ENCODE data around the gene LRTM1. TPM values are rescaled to one million over a fixed set of nuclear protein-coding genes. Genes with fewer than 3 reads are reported as not detected.

Gene LRTM1
- total RNA-seq, 1 experiment from 2014 or later = not detected

DNA sequence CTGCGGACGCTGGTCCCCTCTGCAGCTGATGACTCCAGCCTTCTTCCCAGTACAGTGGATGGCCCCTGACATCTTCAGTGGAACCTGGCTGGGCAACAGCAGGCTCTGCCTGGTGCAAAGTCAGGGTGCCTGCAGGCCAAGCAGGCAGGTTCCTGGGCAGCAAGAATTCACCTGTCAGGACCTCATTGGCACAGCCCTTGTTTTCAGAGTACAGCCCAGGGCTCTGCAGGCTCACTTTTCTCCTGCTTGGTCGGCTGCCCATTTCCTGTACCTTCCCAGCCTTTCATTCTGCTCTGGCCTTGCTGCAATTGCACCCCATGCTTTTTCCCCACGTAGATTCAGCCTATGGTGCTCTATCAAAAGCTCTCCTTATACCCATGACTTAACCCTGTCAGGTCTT lies 56.0 kb downstream of the LRTM1 start:
- H3K4me1 Mint-ChIP-seq = peaks cover 15 to 23% of the 10 kb centered on the region in 2 experiments

More for the DNA sequence above, 56.0 kb downstream of the LRTM1 start:
- no peak overlapping the region for H2BK12ac ChIP-seq (ENCODE audit: insufficient read length, low read depth, low read length)
- DNase-seq = no peak
- H3K27me3 ChIP-seq (ENCODE audit: insufficient read depth, low read length) = no peaks in the 10 kb centered on the region
- no peak overlapping the region for H3K23ac ChIP-seq (ENCODE audit: insufficient read length, low read depth, low read length)
- no peak overlapping the region for H4K91ac ChIP-seq (ENCODE audit: insufficient read length, low read depth, low read length)
- H2BK20ac ChIP-seq (ENCODE audit: low read depth, low read length, poor library complexity, severe bottlenecking) = no peak overlapping the region
- no peak overlapping the region for H2BK120ac ChIP-seq (ENCODE audit: low read depth, low read length, poor library complexity, severe bottlenecking)
- no peak overlapping the region for H2BK15ac ChIP-seq (ENCODE audit: low read depth, low read length)
- H3K14ac ChIP-seq (ENCODE audit: insufficient read depth, low read length) = no peak overlapping the region
- H3K9ac ChIP-seq (ENCODE audit: extremely low read depth, insufficient read length, low read length) = no peak overlapping the region
- H3K36me3 Mint-ChIP-seq (ENCODE audit: insufficient read depth in 1 of 3, low read depth in 3 of 3) = peaks cover 0 to 3% (median 2%) of the 10 kb centered on the region in 3 experiments; a peak in 2 of 7 replicates
- no peak overlapping the region for H3K27ac ChIP-seq (ENCODE audit: insufficient read length, low read depth, low read length)
- no peak overlapping the region for H2AFZ ChIP-seq (ENCODE audit: low read length)
- no peaks in the 10 kb centered on the region for H3K9me3 Mint-ChIP-seq
- H3K4me1 ChIP-seq (ENCODE audit: insufficient read depth, low read length) = peaks cover 3% of the 10 kb centered on the region; the same call in 1 of the 2 replicates
- H3K4me2 ChIP-seq (ENCODE audit: insufficient read depth, insufficient read length, low read length) = no peak overlapping the region
- no peaks in the 10 kb centered on the region for H3K9me3 ChIP-seq (ENCODE audit: control insufficient read depth, low read depth, low read length)
- no peak overlapping the region for H2BK5ac ChIP-seq (ENCODE audit: insufficient read length, low read length)
- no peak overlapping the region for H3T11ph ChIP-seq (ENCODE audit: low read length)
- H3K27ac Mint-ChIP-seq = no peak overlapping the region
- no peaks in the 10 kb centered on the region for H3K23me2 ChIP-seq (ENCODE audit: insufficient read length, low read depth, low read length, poor library complexity, severe bottlenecking)
- TF ChIP-seq, protein P1, sequence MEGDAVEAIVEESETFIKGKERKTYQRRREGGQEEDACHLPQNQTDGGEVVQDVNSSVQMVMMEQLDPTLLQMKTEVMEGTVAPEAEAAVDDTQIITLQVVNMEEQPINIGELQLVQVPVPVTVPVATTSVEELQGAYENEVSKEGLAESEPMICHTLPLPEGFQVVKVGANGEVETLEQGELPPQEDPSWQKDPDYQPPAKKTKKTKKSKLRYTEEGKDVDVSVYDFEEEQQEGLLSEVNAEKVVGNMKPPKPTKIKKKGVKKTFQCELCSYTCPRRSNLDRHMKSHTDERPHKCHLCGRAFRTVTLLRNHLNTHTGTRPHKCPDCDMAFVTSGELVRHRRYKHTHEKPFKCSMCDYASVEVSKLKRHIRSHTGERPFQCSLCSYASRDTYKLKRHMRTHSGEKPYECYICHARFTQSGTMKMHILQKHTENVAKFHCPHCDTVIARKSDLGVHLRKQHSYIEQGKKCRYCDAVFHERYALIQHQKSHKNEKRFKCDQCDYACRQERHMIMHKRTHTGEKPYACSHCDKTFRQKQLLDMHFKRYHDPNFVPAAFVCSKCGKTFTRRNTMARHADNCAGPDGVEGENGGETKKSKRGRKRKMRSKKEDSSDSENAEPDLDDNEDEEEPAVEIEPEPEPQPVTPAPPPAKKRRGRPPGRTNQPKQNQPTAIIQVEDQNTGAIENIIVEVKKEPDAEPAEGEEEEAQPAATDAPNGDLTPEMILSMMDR (conservative IDR thresholded peaks at IDR 0.05) = no peak
- H3K27me3 Mint-ChIP-seq (ENCODE audit: low read depth) = no peaks in the 10 kb centered on the region
- H3K4me3 Mint-ChIP-seq = no peak overlapping the region
- WGBS (ENCODE audit: extremely low coverage, insufficient read length, low lambda C conversion rate) = no CpG with 5 or more reads among the region's 4 CpGs
- no peaks in the 10 kb centered on the region for H3K79me1 ChIP-seq (ENCODE audit: insufficient read depth, low read depth, low read length, poor library complexity, severe bottlenecking)
- no peak overlapping the region for H4K5ac ChIP-seq (ENCODE audit: insufficient read length, low read depth, low read length)
- no peaks in the 10 kb centered on the region for H3K79me2 ChIP-seq (ENCODE audit: insufficient read depth, low read length)
- no peak overlapping the region for H4K8ac ChIP-seq (replicated peaks; ENCODE audit: insufficient read length, low read depth, low read length)
- H3K56ac ChIP-seq (ENCODE audit: insufficient read length, low read depth, low read length) = no peak overlapping the region
- no peak overlapping the region for H3K18ac ChIP-seq (ENCODE audit: insufficient read length, low read depth, low read length)
- H4K20me1 ChIP-seq (ENCODE audit: control insufficient read depth, insufficient read depth, insufficient read length) = no peaks in the 10 kb centered on the region
- no peak overlapping the region for H2AK5ac ChIP-seq (ENCODE audit: insufficient read length, low read length)
- no peak overlapping the region for H3K4ac ChIP-seq (ENCODE audit: low read depth, low read length)

All from H9 (cell line).